ENCODE data around the gene ACTN4.

Gene ACTN4

GRCh38 chr19:38708413-38709024 is 61.1 kb downstream of the ACTN4 start:
- no peaks in the 10 kb centered on the region for H3K27me3 ChIP-seq (replicated peaks)
- TF ChIP-seq, protein P1, sequence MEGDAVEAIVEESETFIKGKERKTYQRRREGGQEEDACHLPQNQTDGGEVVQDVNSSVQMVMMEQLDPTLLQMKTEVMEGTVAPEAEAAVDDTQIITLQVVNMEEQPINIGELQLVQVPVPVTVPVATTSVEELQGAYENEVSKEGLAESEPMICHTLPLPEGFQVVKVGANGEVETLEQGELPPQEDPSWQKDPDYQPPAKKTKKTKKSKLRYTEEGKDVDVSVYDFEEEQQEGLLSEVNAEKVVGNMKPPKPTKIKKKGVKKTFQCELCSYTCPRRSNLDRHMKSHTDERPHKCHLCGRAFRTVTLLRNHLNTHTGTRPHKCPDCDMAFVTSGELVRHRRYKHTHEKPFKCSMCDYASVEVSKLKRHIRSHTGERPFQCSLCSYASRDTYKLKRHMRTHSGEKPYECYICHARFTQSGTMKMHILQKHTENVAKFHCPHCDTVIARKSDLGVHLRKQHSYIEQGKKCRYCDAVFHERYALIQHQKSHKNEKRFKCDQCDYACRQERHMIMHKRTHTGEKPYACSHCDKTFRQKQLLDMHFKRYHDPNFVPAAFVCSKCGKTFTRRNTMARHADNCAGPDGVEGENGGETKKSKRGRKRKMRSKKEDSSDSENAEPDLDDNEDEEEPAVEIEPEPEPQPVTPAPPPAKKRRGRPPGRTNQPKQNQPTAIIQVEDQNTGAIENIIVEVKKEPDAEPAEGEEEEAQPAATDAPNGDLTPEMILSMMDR (IDR thresholded peaks at IDR 0.05; ENCODE audit: low read depth, low read length, missing control alignments) = no peak
- H3K4me3 ChIP-seq (ENCODE audit: low read depth, low read length) = no peak overlapping the region
- DNase-seq = no peak
- in situ Hi-C loops (cut with HindIII; ENCODE audit: low pct_ligation_motif_present, low sequenced_read_pairs) = no loop called here
- peaks cover 99% of the 10 kb centered on the region for H3K36me3 ChIP-seq (replicated peaks)
- H3K27ac ChIP-seq = no peak overlapping the region

- in situ Hi-C loops (cut with HindIII; ENCODE audit: low pct_ligation_motif_present, low sequenced_read_pairs) = no loop called here
- Histone ChIP-seq H3K4me3 (ENCODE audit: low read depth, low read length) (no peak overlapping the region), H3K27ac (no peak overlapping the region), H3K36me3 (replicated peaks) (peaks cover 99% of the 10 kb centered on the region), H3K27me3 (replicated peaks) (no peaks in the 10 kb centered on the region)
- DNase-seq = no peak
- TF ChIP-seq, protein P1 (IDR thresholded peaks at IDR 0.05; ENCODE audit: low read depth, low read length, missing control alignments) = no peak
Measured at GRCh38 chr19:38709119-38709518, 61.7 kb downstream of the ACTN4 start.

GRCh38 chr19:38709671-38710415 is 62.4 kb downstream of the ACTN4 start:
- no peaks in the 10 kb centered on the region for H3K27me3 ChIP-seq (replicated peaks)
- H3K36me3 ChIP-seq (replicated peaks) = peaks cover 99% of the 10 kb centered on the region
- DNase-seq = no peak
- no peak overlapping the region for H3K4me3 ChIP-seq (ENCODE audit: low read depth, low read length)
- H3K27ac ChIP-seq = no peak overlapping the region
- in situ Hi-C loops (cut with HindIII; ENCODE audit: low pct_ligation_motif_present, low sequenced_read_pairs) = no loop called here
- TF ChIP-seq, protein P1 (IDR thresholded peaks at IDR 0.05; ENCODE audit: low read depth, low read length, missing control alignments) = no peak

GRCh38 chr19:38710416-38710702 is 62.9 kb downstream of the ACTN4 start:
- H3K27me3 ChIP-seq (replicated peaks) = no peaks in the 10 kb centered on the region
- TF ChIP-seq, protein P1 (IDR thresholded peaks at IDR 0.05; ENCODE audit: low read depth, low read length, missing control alignments) = no peak
- H3K27ac ChIP-seq = no peak overlapping the region
- H3K4me3 ChIP-seq (ENCODE audit: low read depth, low read length) = no peak overlapping the region
- DNase-seq = no peak
- peaks cover 99% of the 10 kb centered on the region for H3K36me3 ChIP-seq (replicated peaks)
- in situ Hi-C loops (cut with HindIII; ENCODE audit: low pct_ligation_motif_present, low sequenced_read_pairs) = no loop called here

GRCh38 chr19:38710928-38711725 is 63.7 kb downstream of the ACTN4 start:
- no peak overlapping the region for H3K4me3 ChIP-seq (ENCODE audit: low read depth, low read length)
- peaks cover 99% of the 10 kb centered on the region for H3K36me3 ChIP-seq (replicated peaks)
- no peak for DNase-seq
- H3K27me3 ChIP-seq (replicated peaks) = no peaks in the 10 kb centered on the region
- H3K27ac ChIP-seq = peak overlapping the region; percentile 50
- TF ChIP-seq, protein P1 (IDR thresholded peaks at IDR 0.05; ENCODE audit: low read depth, low read length, missing control alignments) = no peak
- in situ Hi-C loops (cut with HindIII; ENCODE audit: low pct_ligation_motif_present, low sequenced_read_pairs) = no loop called here

Measured in brain microvascular endothelial cell (primary cell).